ENCODE data around the gene FOXI3. TPM values are rescaled to one million over a fixed set of nuclear protein-coding genes. Genes with fewer than 3 reads are reported as not detected.
"Not testable (repeated sequence)": the region's sequence is repeated elsewhere in the genome, so short reads cannot be mapped to it uniquely, and the experiment has no call there.

The FOXI3 gene
- polyA plus RNA-seq, 3 donors = not detected

DNA sequence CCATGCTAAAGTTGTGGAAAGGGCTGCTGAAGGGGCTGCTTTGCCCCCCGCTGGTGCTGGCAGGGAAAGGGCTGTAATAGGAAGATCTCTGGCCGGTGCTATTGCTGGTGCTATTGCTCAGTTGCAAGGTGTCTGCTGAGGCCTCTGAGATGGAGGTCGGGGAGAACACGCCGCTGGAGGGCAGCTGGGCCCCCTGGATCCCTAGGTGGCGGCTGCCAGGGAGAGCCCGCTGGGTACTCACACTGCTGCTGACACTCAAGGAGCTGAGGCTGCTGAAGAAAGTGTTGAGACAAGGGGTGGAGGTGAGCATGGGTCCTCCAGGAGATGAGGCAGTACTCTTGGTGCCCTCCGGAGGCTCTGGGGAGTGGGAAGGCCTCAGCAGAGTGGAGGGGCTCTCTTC, 4.2 kb downstream of the FOXI3 start:
- WGBS, 3 donors = 77 to 83% (median 82%) methylated on average over 8 of the region's 8 CpGs
- H3K27ac ChIP-seq (ENCODE audit: low read depth, low read length) = no peak overlapping the region

DNA sequence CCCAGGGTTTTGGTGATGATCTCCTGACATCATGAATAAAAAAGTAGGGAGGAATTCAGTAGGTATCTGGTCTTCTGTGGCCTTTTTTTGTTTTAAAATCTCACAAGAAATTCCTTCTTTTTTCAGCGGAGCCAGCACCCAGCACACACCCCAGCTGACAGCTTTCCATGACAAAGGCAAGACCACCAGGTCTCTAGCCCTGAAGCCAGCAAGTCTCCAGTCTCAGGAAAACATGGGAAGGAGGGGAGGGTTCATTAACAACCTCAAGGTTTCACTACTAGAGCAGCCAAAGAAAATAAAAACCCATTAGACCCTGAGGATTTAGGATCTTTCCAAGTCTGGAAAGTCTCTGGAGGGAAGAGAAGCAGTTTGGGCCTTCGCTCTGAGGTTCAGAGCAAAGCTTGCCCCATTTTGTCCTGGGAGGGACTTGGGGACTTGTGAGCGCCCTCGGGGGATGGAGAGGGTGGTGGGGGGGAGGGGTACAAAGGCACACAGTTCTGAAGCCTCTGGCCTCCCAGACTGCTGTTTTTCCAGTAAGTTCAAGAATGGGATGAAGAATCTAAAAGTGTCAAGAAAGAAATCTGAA, 9.0 kb downstream of the FOXI3 start:
- no peak overlapping the region for H3K27ac ChIP-seq (ENCODE audit: low read depth, low read length)
- 58 to 73% (median 59%) methylated on average over 4 of the region's 4 CpGs for WGBS, 3 donors

DNA sequence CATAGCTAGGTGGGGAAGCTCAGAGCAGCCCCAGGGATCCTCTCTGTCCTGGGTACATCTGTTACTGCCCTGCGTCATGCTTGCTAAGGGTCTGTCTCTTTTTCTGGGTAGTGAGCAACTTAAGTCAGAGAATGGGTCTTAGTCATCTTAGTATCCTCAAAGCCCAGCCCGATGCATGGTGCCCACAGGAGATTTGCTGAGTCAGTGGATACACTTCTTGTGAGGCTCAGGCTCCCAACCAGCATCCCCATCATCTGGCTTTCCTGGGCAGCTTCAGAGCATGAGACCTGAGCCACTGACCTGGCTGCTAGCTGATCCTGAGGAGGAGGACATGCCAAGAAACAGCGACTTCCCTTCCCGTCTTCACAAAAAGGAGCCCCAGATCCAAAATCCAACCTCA, 10.0 kb downstream of the FOXI3 start:
- 67 to 80% (median 74%) methylated on average over 4 of the region's 4 CpGs for WGBS, 3 donors

DNA sequence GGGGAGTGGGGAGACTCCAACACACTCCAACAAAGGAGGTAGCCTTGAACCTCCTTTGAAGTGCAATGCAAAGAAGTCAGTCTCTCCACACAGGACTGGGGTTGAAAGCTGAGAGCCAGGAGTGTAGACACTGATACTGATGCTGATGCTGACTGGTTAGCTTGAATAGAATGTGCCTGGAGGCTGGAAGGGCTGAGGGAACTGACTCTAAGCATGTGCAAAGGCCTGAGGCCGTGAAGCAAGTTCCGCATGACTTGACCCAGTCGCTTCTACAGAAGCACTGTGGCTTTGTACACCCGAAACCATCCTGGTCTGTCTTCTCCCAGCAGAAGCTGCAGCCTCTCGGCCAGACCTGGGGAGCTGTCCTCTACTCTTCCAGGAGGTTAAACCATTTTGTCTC, 10.4 kb downstream of the FOXI3 start:
- H3K27ac ChIP-seq (ENCODE audit: low read depth, low read length) = no peak overlapping the region
- WGBS, 3 donors = 82 to 90% (median 87%) methylated on average over 5 of the region's 5 CpGs

More for the DNA sequence above, 10.0 kb downstream of the FOXI3 start:
- no peak overlapping the region for H3K27ac ChIP-seq (ENCODE audit: low read depth, low read length)

DNA sequence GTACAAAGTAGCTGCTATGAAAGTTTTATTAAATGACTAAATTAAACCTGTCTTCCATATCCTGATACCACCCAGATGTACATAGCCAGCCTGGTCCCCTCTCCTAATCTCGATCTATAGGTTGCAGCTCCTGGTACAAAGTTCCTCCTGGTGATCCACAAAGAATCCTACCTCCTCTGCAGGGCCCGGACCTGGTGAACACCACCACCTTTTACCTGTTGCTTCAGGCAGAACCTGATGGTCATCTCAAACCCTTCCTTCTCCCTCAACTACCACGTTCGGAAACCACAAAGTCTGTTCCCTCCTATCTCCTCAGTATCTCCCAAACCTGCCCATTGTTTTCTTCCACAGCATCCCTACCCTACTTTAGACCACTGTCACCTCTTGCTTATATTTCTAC, 15.5 kb downstream of the FOXI3 start:
- 78 to 86% (median 81%) methylated on average over 4 of the region's 4 CpGs for WGBS, 3 donors

GRCh38 chr2:88429929-88430328, 22.6 kb downstream of the FOXI3 start:
- no peak overlapping the region for H3K27ac ChIP-seq (ENCODE audit: low read depth, low read length)
- WGBS, 3 donors = 86 to 87% (median 87%) methylated on average over 7 of the region's 7 CpGs

More for the DNA sequence above, 15.5 kb downstream of the FOXI3 start:
- no peak overlapping the region for H3K27ac ChIP-seq (ENCODE audit: low read depth, low read length)

GRCh38 chr2:88423733-88424132, 28.8 kb downstream of the FOXI3 start:
- WGBS, 3 donors = 68 to 78% (median 77%) methylated on average over 2 of the region's 2 CpGs
- no peak overlapping the region for H3K27ac ChIP-seq (ENCODE audit: low read depth, low read length)

- not testable (repeated sequence) for H3K27ac ChIP-seq (ENCODE audit: low read depth, low read length)
- 84 to 91% (median 86%) methylated on average over 9 of the region's 9 CpGs for WGBS, 3 donors
These were observed 33.4 kb downstream of the FOXI3 start for GRCh38 chr2:88419051-88419450.

- WGBS, 3 donors = 46 to 55% (median 54%) methylated on average over 5 to 6 of the region's 6 CpGs
- H3K27ac ChIP-seq (ENCODE audit: low read depth, low read length) = no peak overlapping the region
These were observed 36.4 kb downstream of the FOXI3 start for GRCh38 chr2:88416016-88416663.

GRCh38 chr2:88408870-88409269, 43.6 kb downstream of the FOXI3 start:
- H3K27ac ChIP-seq (ENCODE audit: low read depth, low read length) = not testable (repeated sequence)
- 83 to 90% (median 87%) methylated on average over 5 of the region's 5 CpGs for WGBS, 3 donors

- H3K27ac ChIP-seq (ENCODE audit: low read depth, low read length) = no peak overlapping the region
- 57 to 67% (median 59%) methylated on average over 4 of the region's 4 CpGs for WGBS, 3 donors
These were observed 52.3 kb downstream of the FOXI3 start for GRCh38 chr2:88400037-88400767.

GRCh38 chr2:88398180-88398579, 54.3 kb downstream of the FOXI3 start:
- 51 to 61% (median 58%) methylated on average over 5 of the region's 5 CpGs for WGBS, 3 donors

More at GRCh38 chr2:88398180-88398579, 54.3 kb downstream of the FOXI3 start:
- no peak overlapping the region for H3K27ac ChIP-seq (ENCODE audit: low read depth, low read length)

Other genes starting within 250 kb of the FOXI3 start
- gene EIF2AK3, start 174.8 kb upstream of the FOXI3 start, polyA plus RNA-seq = 10 to 100 TPM in 1 of 3 donors, 1 to 10 TPM in 2; 6.1 to 19.8 (median 9.4) TPM
- 10 to 100 TPM; 11.9 to 22.0 (median 20.0) TPM for gene RPIA, start 239.0 kb upstream of the FOXI3 start, polyA plus RNA-seq